PC-3 (cell line): ENCODE measurements around the gene RPL22. TPM values are rescaled to one million over a fixed set of nuclear protein-coding genes. Genes with fewer than 3 reads are reported as not detected.
A peak's percentile ranks its signal among the peaks of the same experiment; 100 is the strongest.

ENCODE experiments used
- ATAC-seq: fragments of 200-7000 bp; cut with Tn5 transposase; 2 replicates; pipeline ENCODE4 v1.9.1; 2020; ENCODE audit warnings: mild to moderate bottlenecking, moderate library complexity
- BruUV-seq: library from RNA; stranded (reverse); fragments of 400-500 nt; replicated peaks from 2 replicates; lab custom pipeline; 2021; lab: Mats Ljungman, UMichigan
- CTCF ChIA-PET: fragments of 300-600 bp; sonication (Branson Sonifier 250); formaldehyde crosslinking; loops from one replicate; lab custom pipeline; 2022; ENCODE audit warnings: antibody characterized with exemption; lab: Charles Lee
- POLR2A ChIA-PET: fragments of 300-600 bp; sonication (Branson Sonifier 250); formaldehyde crosslinking; loops from one replicate; lab custom pipeline; 2022; ENCODE audit warnings: antibody characterized with exemption; ENCODE audit not compliant: unreplicated experiment; lab: Charles Lee
- DNase-seq: peaks from one replicate; pipeline ENCODE4 v3.0.0-alpha.2; 2015
- H2AFZ ChIP-seq: fragments of 300-600 bp; sonication (generic); 2 replicates; pipeline ENCODE4 v1.6.0; 2016; ENCODE audit warnings: antibody characterized with exemption, low read length
- H3F3A ChIP-seq: fragments of 300-600 bp; sonication (generic); one replicate; pipeline ENCODE4 v1.6.0; 2017; ENCODE audit warnings: antibody characterized with exemption, low read length, control low read depth, mild to moderate bottlenecking; ENCODE audit not compliant: unreplicated experiment
- H3K27ac ChIP-seq: fragments of 300-600 bp; sonication (generic); 2 replicates; pipeline ENCODE4 v1.5.1; 2016; ENCODE audit warnings: mild to moderate bottlenecking, low read length
- H3K27me3 ChIP-seq: fragments of 300-600 bp; sonication (generic); 2 replicates; pipeline ENCODE4 v1.6.1; 2016; ENCODE audit warnings: low read length, mixed read lengths
- H3K36me3 ChIP-seq: fragments of 300-600 bp; sonication (generic); 2 replicates; pipeline ENCODE4 v1.6.1; 2016; ENCODE audit warnings: low read depth, mixed run types, low read length, mixed read lengths
- H3K4me1 ChIP-seq: fragments of 300-600 bp; sonication (generic); 2 replicates; pipeline ENCODE4 v1.5.1; 2016; ENCODE audit warnings: low read length; ENCODE audit not compliant: insufficient read depth
- H3K4me2 ChIP-seq: fragments of 300-600 bp; sonication (generic); 2 replicates; pipeline ENCODE4 v1.6.0; 2016; ENCODE audit warnings: low read length
- H3K4me3 ChIP-seq: fragments of 300-600 bp; sonication (generic); 2 replicates; pipeline ENCODE4 v1.5.1; 2016; ENCODE audit warnings: mild to moderate bottlenecking, low read length, mixed read lengths
- H3K79me2 ChIP-seq: fragments of 300-600 bp; sonication (generic); 2 replicates; pipeline ENCODE4 v1.6.1; 2017; ENCODE audit warnings: low read length, mixed read lengths
- H3K9ac ChIP-seq: fragments of 300-600 bp; sonication (generic); 2 replicates; pipeline ENCODE4 v1.6.0; 2016; ENCODE audit warnings: mild to moderate bottlenecking, low read length
- H3K9me2 ChIP-seq: fragments of 300-600 bp; sonication (generic); replicated peaks from 2 replicates; pipeline ENCODE4 v1.6.1; 2016; ENCODE audit warnings: mixed run types, low read length, mixed read lengths
- H3K9me3 ChIP-seq: fragments of 300-600 bp; sonication (generic); 2 replicates; pipeline ENCODE4 v1.6.1; 2016; ENCODE audit warnings: low read length, mixed read lengths
- H4K20me1 ChIP-seq: fragments of 300-600 bp; sonication (generic); 2 replicates; pipeline ENCODE4 v1.6.1; 2016; ENCODE audit warnings: low read length, mixed read lengths
- CTCF ChIP-seq: fragments of 300-600 bp; sonication (generic); conservative IDR thresholded peaks from 2 replicates; pipeline ENCODE4 v1.5.1; 2017; ENCODE audit warnings: antibody characterized with exemption, low read depth, mild to moderate bottlenecking, low read length
- EZH2 ChIP-seq: fragments of 300-600 bp; sonication (generic); IDR thresholded peaks from one replicate; pipeline ENCODE4 v1.6.1; 2017; ENCODE audit warnings: antibody characterized with exemption, mild to moderate bottlenecking, low read length; ENCODE audit not compliant: unreplicated experiment
- EZH2phosphoT487 ChIP-seq: fragments of 300-600 bp; sonication (generic); IDR thresholded peaks from 2 replicates; pipeline ENCODE4 v1.6.1; 2018; ENCODE audit warnings: mild to moderate bottlenecking, antibody characterized with exemption, low read length, borderline replicate concordance
- intact Hi-C: fragments of 100-400 bp; cut with micrococcal nuclease; formaldehyde crosslinking; loops from 2 replicates; pipeline ENCODE4 v1.9.0; 2023
- total RNA-seq: library from RNA; depleted of rRNA; stranded (reverse); fragments of >200 nt; gene quantifications from 2 replicates; pipeline ENCODE4 v1.2.3, GENCODE V29; 2014

RPL22 gene
- total RNA-seq, 1 experiment from 2014 or later = 283 TPM

GRCh38 chr1:6157132-6157527 lies 42.3 kb downstream of the RPL22 start:
- H3K79me2 ChIP-seq = no peaks in the 10 kb centered on the region
- H3K36me3 ChIP-seq = no peaks in the 10 kb centered on the region
- H3F3A ChIP-seq = peaks cover 16% of the 10 kb centered on the region
- H3K9ac ChIP-seq = peak overlapping the region; percentile 78
- peak overlapping the region; percentile 80 for H3K4me2 ChIP-seq
- no peaks in the 10 kb centered on the region for H3K9me3 ChIP-seq
- no peaks in the 10 kb centered on the region for H4K20me1 ChIP-seq
- intact Hi-C loops = loop anchor here (1.0 to 5.0 kb wide), 3 partner anchors 41 to 105 kb away; partner anchors contain the start of gene RPL22
- H3K27ac ChIP-seq = peak overlapping the region; percentile 97
- H3K9me2 ChIP-seq = no peaks in the 10 kb centered on the region
- no peak for TF ChIP-seq EZH2phosphoT487
- TF ChIP-seq CTCF = no peak
- no peak for TF ChIP-seq EZH2
- peaks cover 27% of the 10 kb centered on the region for H3K4me1 ChIP-seq
- CTCF ChIA-PET = no interaction called here
- DNase-seq (peak; percentile 64), ATAC-seq (peak; percentile 26)
- H3K27me3 ChIP-seq = no peaks in the 10 kb centered on the region
- H3K4me3 ChIP-seq = peak overlapping the region; percentile 32; the same call in 1 of the 2 replicates
- POLR2A ChIA-PET = no interaction called here
- peak overlapping the region; percentile 11; the same call in 1 of the 2 replicates for H2AFZ ChIP-seq
- BruUV-seq = TSS peak; percentile 94

GRCh38 chr1:6154525-6155319 lies 44.7 kb downstream of the RPL22 start:
- peaks cover 27% of the 10 kb centered on the region for H3K4me1 ChIP-seq
- H3K4me3 ChIP-seq = no peak overlapping the region
- TF ChIP-seq CTCF = no peak; the same call in 1 of the 2 replicates
- TF ChIP-seq EZH2 = no peak
- no peak for TF ChIP-seq EZH2phosphoT487
- H4K20me1 ChIP-seq = no peaks in the 10 kb centered on the region
- H3K4me2 ChIP-seq = no peak overlapping the region
- CTCF ChIA-PET = no interaction called here
- H3F3A ChIP-seq = peaks cover 16% of the 10 kb centered on the region
- no peak overlapping the region for H3K27ac ChIP-seq
- H3K9ac ChIP-seq = no peak overlapping the region
- H3K79me2 ChIP-seq = no peaks in the 10 kb centered on the region
- H3K9me2 ChIP-seq = no peaks in the 10 kb centered on the region
- BruUV-seq = no TSS peak
- DNase-seq (no peak), ATAC-seq (no peak)
- no peaks in the 10 kb centered on the region for H3K36me3 ChIP-seq
- H3K9me3 ChIP-seq = no peaks in the 10 kb centered on the region
- POLR2A ChIA-PET = no interaction called here
- intact Hi-C loops = loop anchor here (5.0 kb wide), 1 partner anchor 102 kb away; no protein-coding TSS in a partner anchor
- no peak overlapping the region for H2AFZ ChIP-seq
- no peaks in the 10 kb centered on the region for H3K27me3 ChIP-seq

GRCh38 chr1:6152882-6153281 lies 46.5 kb downstream of the RPL22 start:
- CTCF ChIA-PET = no interaction called here

More at GRCh38 chr1:6152882-6153281, 46.5 kb downstream of the RPL22 start:
- TF ChIP-seq EZH2 (no peak), CTCF (no peak), EZH2phosphoT487 (no peak)
- Histone ChIP-seq H3K4me2 (no peak overlapping the region), H3K27ac (no peak overlapping the region), H2AFZ (no peak overlapping the region), H3K9ac (no peak overlapping the region), H3K27me3 (no peaks in the 10 kb centered on the region), H4K20me1 (no peaks in the 10 kb centered on the region), H3K9me3 (no peaks in the 10 kb centered on the region), H3K9me2 (no peaks in the 10 kb centered on the region), H3F3A (peaks cover 10% of the 10 kb centered on the region), H3K79me2 (no peaks in the 10 kb centered on the region), H3K4me1 (peaks cover 20% of the 10 kb centered on the region), H3K36me3 (no peaks in the 10 kb centered on the region), H3K4me3 (no peak overlapping the region)
- no peak for DNase-seq
- ATAC-seq = no peak
- intact Hi-C loops = no loop called here
- POLR2A ChIA-PET = no interaction called here
- no TSS peak for BruUV-seq
